SK-N-SH treated with all-trans-retinoic acid at 6 μM for 48 hours (cell line): ENCODE measurements around the gene TFIP11.

ENCODE experiments used
- ATAC-seq: fragments of 200-7000 bp; cut with Tn5 transposase; 3 replicates; pipeline ENCODE4 v1.9.1; 2020; ENCODE audit warnings: mild to moderate bottlenecking, moderate library complexity
- ARNTL ChIP-seq: fragments of 450-650 bp; formaldehyde crosslinking; IDR thresholded peaks from 2 replicates; pipeline ENCODE4 v1.5.0; 2020; ENCODE audit warnings: low read depth, mild to moderate bottlenecking, moderate library complexity, borderline replicate concordance
- CSDC2 ChIP-seq: fragments of 250-450 bp; sonication (Bioruptor Pico); IDR thresholded peaks from 2 replicates; pipeline ENCODE4 v1.5.0; 2020; ENCODE audit warnings: mild to moderate bottlenecking, moderate library complexity
- GLIS3 ChIP-seq: fragments of 250-450 bp; sonication (Bioruptor Pico); IDR thresholded peaks from 2 replicates; pipeline ENCODE4 v1.5.0; 2020; ENCODE audit warnings: mild to moderate bottlenecking, moderate library complexity
- ISL1 ChIP-seq: fragments of 250-450 bp; sonication (Bioruptor Pico); IDR thresholded peaks from 2 replicates; pipeline ENCODE4 v2.1.2; 2022; ENCODE audit warnings: mild to moderate bottlenecking, moderate library complexity
- OSR1 ChIP-seq: fragments of 250-450 bp; sonication (Bioruptor Pico); IDR thresholded peaks from 2 replicates; pipeline ENCODE4 v1.8.0; 2022; ENCODE audit warnings: moderate library complexity, mild to moderate bottlenecking, inconsistent platforms
- PPARA ChIP-seq: fragments of 250-450 bp; sonication (Bioruptor Pico); IDR thresholded peaks from 2 replicates; pipeline ENCODE4 v1.5.0; 2020; ENCODE audit warnings: mild to moderate bottlenecking, borderline replicate concordance
- RARB ChIP-seq: fragments of 250-450 bp; sonication (Bioruptor Pico); IDR thresholded peaks from 2 replicates; pipeline ENCODE4 v1.8.0; 2021; ENCODE audit warnings: mild to moderate bottlenecking, moderate library complexity
- TCF4 ChIP-seq: fragments of 250-450 bp; sonication (Bioruptor Pico); IDR thresholded peaks from 2 replicates; pipeline ENCODE4 v1.8.0; 2021; ENCODE audit warnings: mild to moderate bottlenecking, moderate library complexity, borderline replicate concordance
- ZC3H10 ChIP-seq: fragments of 250-450 bp; sonication (Bioruptor Pico); IDR thresholded peaks from 2 replicates; pipeline ENCODE4 v1.5.1; 2021; ENCODE audit warnings: mild to moderate bottlenecking, moderate library complexity
- ZFP3 ChIP-seq: fragments of 250-450 bp; sonication (Bioruptor Pico); IDR thresholded peaks from 2 replicates; pipeline ENCODE4 v1.5.0; 2020; ENCODE audit warnings: mild to moderate bottlenecking, moderate library complexity
- ZNF70 ChIP-seq: fragments of 450-650 bp; formaldehyde crosslinking; IDR thresholded peaks from 2 replicates; pipeline ENCODE4 v1.5.0; 2020; ENCODE audit warnings: mild to moderate bottlenecking, moderate library complexity
- ZNF8 ChIP-seq: fragments of 450-650 bp; formaldehyde crosslinking; IDR thresholded peaks from 2 replicates; pipeline ENCODE4 v1.5.0; 2020; ENCODE audit warnings: mild to moderate bottlenecking, moderate library complexity
- TF ChIP-seq, protein P1 (sequence below): fragments of 250-450 bp; sonication (Bioruptor Pico); IDR thresholded peaks from 2 replicates; pipeline ENCODE4 v1.5.0; 2020; ENCODE audit warnings: mild to moderate bottlenecking, moderate library complexity
- TF ChIP-seq, protein P2 (sequence below): fragments of 250-450 bp; sonication (Bioruptor Pico); IDR thresholded peaks from 2 replicates; pipeline ENCODE4 v1.5.1; 2020; ENCODE audit warnings: low read depth, mild to moderate bottlenecking, moderate library complexity
- TF ChIP-seq, protein P3 (sequence below): fragments of 250-450 bp; sonication (Bioruptor Pico); IDR thresholded peaks from 2 replicates; pipeline ENCODE4 v1.5.1; 2021; ENCODE audit warnings: mild to moderate bottlenecking, moderate library complexity
- TF ChIP-seq, protein P4 (sequence below): fragments of 250-450 bp; sonication (Bioruptor Pico); IDR thresholded peaks from 2 replicates; pipeline ENCODE4 v1.8.0; 2020; ENCODE audit warnings: mild to moderate bottlenecking, moderate library complexity, borderline replicate concordance
- TF ChIP-seq, protein P5 (sequence below): fragments of 250-450 bp; sonication (Bioruptor Pico); IDR thresholded peaks from 2 replicates; pipeline ENCODE4 v1.8.0; 2021; ENCODE audit warnings: low read depth, mild to moderate bottlenecking, moderate library complexity, borderline replicate concordance

Gene TFIP11

DNA sequence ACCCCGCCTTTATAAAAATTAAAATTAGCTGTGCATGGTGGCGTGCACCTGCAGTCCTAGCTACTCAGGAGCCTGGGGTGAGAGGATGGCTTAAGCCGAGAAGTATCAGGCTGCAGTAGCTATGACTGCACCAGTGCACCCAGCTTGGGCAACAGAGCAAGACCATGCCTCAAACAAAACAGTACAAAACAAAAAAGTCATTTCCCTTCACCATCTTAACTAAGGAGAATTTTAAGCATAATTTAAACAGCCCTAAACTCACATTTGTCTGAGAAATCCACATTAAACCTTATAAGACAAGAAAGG, 23.3 kb upstream of the TFIP11 start:
- no peak for ATAC-seq
- TF ChIP-seq, protein P1, sequence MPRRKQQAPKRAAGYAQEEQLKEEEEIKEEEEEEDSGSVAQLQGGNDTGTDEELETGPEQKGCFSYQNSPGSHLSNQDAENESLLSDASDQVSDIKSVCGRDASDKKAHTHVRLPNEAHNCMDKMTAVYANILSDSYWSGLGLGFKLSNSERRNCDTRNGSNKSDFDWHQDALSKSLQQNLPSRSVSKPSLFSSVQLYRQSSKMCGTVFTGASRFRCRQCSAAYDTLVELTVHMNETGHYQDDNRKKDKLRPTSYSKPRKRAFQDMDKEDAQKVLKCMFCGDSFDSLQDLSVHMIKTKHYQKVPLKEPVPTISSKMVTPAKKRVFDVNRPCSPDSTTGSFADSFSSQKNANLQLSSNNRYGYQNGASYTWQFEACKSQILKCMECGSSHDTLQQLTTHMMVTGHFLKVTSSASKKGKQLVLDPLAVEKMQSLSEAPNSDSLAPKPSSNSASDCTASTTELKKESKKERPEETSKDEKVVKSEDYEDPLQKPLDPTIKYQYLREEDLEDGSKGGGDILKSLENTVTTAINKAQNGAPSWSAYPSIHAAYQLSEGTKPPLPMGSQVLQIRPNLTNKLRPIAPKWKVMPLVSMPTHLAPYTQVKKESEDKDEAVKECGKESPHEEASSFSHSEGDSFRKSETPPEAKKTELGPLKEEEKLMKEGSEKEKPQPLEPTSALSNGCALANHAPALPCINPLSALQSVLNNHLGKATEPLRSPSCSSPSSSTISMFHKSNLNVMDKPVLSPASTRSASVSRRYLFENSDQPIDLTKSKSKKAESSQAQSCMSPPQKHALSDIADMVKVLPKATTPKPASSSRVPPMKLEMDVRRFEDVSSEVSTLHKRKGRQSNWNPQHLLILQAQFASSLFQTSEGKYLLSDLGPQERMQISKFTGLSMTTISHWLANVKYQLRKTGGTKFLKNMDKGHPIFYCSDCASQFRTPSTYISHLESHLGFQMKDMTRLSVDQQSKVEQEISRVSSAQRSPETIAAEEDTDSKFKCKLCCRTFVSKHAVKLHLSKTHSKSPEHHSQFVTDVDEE: no peak
- TF ChIP-seq RARB: no peak
- TF ChIP-seq TCF4 (CRISPR knock-in tag): no peak
- TF ChIP-seq, protein P2, sequence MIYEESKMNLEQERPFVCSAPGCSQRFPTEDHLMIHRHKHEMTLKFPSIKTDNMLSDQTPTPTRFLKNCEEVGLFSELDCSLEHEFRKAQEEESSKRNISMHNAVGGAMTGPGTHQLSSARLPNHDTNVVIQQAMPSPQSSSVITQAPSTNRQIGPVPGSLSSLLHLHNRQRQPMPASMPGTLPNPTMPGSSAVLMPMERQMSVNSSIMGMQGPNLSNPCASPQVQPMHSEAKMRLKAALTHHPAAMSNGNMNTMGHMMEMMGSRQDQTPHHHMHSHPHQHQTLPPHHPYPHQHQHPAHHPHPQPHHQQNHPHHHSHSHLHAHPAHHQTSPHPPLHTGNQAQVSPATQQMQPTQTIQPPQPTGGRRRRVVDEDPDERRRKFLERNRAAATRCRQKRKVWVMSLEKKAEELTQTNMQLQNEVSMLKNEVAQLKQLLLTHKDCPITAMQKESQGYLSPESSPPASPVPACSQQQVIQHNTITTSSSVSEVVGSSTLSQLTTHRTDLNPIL (CRISPR knock-in tag): no peak
- TF ChIP-seq, protein P3, sequence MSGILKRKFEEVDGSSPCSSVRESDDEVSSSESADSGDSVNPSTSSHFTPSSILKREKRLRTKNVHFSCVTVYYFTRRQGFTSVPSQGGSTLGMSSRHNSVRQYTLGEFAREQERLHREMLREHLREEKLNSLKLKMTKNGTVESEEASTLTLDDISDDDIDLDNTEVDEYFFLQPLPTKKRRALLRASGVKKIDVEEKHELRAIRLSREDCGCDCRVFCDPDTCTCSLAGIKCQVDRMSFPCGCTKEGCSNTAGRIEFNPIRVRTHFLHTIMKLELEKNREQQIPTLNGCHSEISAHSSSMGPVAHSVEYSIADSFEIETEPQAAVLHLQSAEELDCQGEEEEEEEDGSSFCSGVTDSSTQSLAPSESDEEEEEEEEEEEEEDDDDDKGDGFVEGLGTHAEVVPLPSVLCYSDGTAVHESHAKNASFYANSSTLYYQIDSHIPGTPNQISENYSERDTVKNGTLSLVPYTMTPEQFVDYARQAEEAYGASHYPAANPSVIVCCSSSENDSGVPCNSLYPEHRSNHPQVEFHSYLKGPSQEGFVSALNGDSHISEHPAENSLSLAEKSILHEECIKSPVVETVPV (CRISPR knock-in tag): no peak
- no peak for TF ChIP-seq GLIS3
- TF ChIP-seq, all 23 proteins: peak for 0

DNA sequence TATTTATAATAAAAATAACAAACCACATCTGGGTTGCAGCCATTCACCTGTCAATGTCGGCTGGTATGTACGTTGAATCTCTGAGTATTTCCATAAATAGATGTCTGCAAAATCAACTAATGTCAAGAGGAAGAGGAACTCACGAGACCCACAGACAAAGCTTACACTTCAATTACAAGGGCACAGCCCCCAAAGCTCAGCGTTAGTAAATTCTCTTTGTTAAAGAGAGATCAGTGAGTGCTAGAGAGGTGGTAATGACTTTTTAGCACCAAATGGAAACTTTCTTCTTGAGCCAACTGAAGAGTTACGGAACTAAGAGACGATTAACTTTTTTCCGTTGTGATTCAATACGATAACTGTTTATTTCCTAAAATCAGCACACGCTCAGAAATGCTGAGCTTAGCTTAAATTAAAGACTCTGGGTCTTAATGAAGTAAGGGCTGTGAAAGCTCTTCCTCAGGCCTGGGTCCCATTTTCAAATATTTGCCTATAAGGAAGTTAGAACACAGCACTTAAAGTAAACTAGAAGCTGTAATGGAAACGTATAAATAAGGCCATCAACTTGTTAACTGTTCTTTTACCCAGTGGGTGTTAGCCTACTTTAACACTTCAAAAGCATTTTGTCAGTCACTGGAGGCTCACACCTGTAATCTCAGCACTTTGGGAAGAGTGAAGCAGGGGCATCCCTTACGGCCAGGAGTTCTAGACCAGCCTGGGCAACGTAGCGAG, 22.8 kb upstream of the TFIP11 start:
- TF ChIP-seq, protein P2 (CRISPR knock-in tag): no peak
- TF ChIP-seq PPARA (CRISPR knock-in tag): no peak

DNA sequence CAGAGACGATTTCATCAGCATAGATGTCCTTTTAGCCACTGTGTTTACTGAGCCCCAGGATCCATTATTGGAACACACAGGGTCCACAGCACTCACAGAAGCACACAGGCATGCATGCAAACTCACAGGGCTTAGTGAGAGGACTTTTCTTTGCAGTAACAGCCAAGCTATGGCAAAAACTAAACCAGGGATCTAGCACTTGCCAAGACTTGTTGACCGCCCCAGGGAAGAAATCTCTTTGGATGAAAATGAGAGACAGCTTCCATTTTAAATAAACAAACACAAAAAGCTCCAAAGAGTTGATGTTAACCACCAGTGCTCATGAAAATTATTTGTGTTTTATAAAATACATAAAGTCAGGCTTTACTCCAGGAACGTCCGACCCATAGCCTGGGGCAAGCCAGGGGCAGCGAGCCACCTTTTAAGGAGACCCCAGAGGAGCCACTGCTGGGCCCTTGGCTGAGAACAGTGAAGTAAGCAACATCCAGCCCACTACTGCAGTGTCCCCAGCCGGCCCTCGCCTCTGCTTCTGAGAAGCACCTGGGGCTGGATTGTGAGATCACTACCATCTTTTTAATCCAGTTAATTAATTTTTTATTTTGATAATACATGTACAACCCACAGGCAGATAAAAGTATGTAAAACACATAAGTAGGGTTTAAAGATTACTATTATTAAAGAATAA, 22.0 kb upstream of the TFIP11 start:
- no peak for TF ChIP-seq ZNF70 (CRISPR knock-in tag)
- TF ChIP-seq ZNF8 (CRISPR knock-in tag): no peak
- no peak for TF ChIP-seq ZFP3 (CRISPR knock-in tag)
- TF ChIP-seq, protein P2 (CRISPR knock-in tag): no peak
- TF ChIP-seq, protein P4, sequence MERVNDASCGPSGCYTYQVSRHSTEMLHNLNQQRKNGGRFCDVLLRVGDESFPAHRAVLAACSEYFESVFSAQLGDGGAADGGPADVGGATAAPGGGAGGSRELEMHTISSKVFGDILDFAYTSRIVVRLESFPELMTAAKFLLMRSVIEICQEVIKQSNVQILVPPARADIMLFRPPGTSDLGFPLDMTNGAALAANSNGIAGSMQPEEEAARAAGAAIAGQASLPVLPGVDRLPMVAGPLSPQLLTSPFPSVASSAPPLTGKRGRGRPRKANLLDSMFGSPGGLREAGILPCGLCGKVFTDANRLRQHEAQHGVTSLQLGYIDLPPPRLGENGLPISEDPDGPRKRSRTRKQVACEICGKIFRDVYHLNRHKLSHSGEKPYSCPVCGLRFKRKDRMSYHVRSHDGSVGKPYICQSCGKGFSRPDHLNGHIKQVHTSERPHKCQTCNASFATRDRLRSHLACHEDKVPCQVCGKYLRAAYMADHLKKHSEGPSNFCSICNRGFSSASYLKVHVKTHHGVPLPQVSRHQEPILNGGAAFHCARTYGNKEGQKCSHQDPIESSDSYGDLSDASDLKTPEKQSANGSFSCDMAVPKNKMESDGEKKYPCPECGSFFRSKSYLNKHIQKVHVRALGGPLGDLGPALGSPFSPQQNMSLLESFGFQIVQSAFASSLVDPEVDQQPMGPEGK (CRISPR knock-in tag): no peak
- TF ChIP-seq TCF4 (CRISPR knock-in tag): no peak
- TF ChIP-seq ARNTL (CRISPR knock-in tag): no peak
- no peak for TF ChIP-seq GLIS3
- no peak for TF ChIP-seq CSDC2 (CRISPR knock-in tag)
- no peak for TF ChIP-seq OSR1 (CRISPR knock-in tag)
- TF ChIP-seq, protein P5, sequence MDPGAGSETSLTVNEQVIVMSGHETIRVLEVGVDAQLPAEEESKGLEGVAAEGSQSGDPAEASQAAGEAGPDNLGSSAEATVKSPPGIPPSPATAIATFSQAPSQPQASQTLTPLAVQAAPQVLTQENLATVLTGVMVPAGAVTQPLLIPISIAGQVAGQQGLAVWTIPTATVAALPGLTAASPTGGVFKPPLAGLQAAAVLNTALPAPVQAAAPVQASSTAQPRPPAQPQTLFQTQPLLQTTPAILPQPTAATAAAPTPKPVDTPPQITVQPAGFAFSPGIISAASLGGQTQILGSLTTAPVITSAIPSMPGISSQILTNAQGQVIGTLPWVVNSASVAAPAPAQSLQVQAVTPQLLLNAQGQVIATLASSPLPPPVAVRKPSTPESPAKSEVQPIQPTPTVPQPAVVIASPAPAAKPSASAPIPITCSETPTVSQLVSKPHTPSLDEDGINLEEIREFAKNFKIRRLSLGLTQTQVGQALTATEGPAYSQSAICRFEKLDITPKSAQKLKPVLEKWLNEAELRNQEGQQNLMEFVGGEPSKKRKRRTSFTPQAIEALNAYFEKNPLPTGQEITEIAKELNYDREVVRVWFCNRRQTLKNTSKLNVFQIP (CRISPR knock-in tag): no peak
- TF ChIP-seq ISL1 (CRISPR knock-in tag): no peak
- TF ChIP-seq ZC3H10 (CRISPR knock-in tag): no peak
- TF ChIP-seq, protein P3 (CRISPR knock-in tag): no peak
- ATAC-seq: no peak

More for the DNA sequence above, 22.8 kb upstream of the TFIP11 start:
- ATAC-seq: no peak
